Upper lobe of left lung (tissue), 4 donors: ENCODE measurements around the gene EDARADD.

ENCODE experiments used
- EP300 ChIP-seq, 4 donors: sonication (generic); formaldehyde crosslinking; IDR thresholded peaks; one replicate each; pipeline ENCODE4 v1.5.1; 2017; ENCODE audit warnings: antibody characterized with exemption in 4 of 4, control low read depth in 2 of 4
- POLR2A ChIP-seq, 4 donors: fragments of 450-650 bp; IDR thresholded peaks; one replicate each; pipeline ENCODE4 v1.5.1; 2016 to 2017; ENCODE audit warnings: antibody characterized with exemption in 4 of 4, mild to moderate bottlenecking in 2 of 4
- POLR2AphosphoS5 ChIP-seq, 2 donors: sonication (generic); formaldehyde crosslinking; IDR thresholded peaks; one replicate each; pipeline ENCODE4 v1.5.1; 2017; ENCODE audit warnings: antibody characterized with exemption in 2 of 2
- TF ChIP-seq, protein P1 (sequence below), 6 experiments: fragments of 450-650 bp in 4 of 6; fragments of 200-600 bp in 2 of 6; sonication (generic) in 2 of 6; IDR thresholded peaks; one replicate each; pipeline ENCODE4 v1.5.1; 2016 to 2019; ENCODE audit warnings: antibody characterized with exemption in 6 of 6

DNA sequence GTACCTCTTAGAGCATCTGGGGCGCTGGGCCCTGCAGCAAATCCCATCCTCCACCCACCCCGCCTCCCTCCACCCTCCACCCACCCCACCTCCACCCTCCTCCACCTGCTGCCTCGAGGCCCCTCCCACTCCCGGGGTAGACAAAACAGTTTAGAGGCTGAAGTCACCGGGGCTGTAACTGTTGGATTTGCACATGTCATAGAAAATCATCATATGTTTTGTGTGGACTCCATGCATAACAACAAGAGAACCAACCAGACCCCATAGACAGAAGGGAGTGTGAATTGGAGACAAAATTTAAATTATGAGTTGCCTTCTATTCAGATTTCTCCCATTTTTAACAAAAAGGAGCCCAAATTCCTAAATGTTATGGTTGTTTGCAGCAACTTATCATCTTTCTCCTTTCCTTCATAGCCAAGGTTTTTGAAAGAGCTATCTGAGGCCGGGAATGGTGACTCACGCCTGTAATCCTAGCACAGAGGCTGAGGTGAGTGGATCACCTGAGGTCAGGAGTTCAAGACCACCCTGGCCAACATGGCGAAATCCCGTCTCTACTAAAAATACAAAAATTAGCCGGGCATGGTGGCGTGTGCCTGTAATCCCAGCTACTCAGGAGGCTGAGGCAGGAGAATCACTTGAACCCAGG, 101.5 kb downstream of the EDARADD start:
- TF ChIP-seq, protein P1, sequence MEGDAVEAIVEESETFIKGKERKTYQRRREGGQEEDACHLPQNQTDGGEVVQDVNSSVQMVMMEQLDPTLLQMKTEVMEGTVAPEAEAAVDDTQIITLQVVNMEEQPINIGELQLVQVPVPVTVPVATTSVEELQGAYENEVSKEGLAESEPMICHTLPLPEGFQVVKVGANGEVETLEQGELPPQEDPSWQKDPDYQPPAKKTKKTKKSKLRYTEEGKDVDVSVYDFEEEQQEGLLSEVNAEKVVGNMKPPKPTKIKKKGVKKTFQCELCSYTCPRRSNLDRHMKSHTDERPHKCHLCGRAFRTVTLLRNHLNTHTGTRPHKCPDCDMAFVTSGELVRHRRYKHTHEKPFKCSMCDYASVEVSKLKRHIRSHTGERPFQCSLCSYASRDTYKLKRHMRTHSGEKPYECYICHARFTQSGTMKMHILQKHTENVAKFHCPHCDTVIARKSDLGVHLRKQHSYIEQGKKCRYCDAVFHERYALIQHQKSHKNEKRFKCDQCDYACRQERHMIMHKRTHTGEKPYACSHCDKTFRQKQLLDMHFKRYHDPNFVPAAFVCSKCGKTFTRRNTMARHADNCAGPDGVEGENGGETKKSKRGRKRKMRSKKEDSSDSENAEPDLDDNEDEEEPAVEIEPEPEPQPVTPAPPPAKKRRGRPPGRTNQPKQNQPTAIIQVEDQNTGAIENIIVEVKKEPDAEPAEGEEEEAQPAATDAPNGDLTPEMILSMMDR (IDR thresholded peaks at IDR 0.05) = no peak
- no peak for TF ChIP-seq POLR2AphosphoS5 (IDR thresholded peaks at IDR 0.05)
- no peak for TF ChIP-seq POLR2A (IDR thresholded peaks at IDR 0.05)
- no peak for TF ChIP-seq EP300 (IDR thresholded peaks at IDR 0.05)
